ENCODE results near the gene PUSL1.

- no peak for TF ChIP-seq CTCF (IDR thresholded peaks at IDR 0.05)
- TF ChIP-seq POLR2A (IDR thresholded peaks at IDR 0.05) = no peak
Observed at GRCh38 chr1:1357871-1358432, 49.6 kb downstream of the PUSL1 start.

Measured in stomach (tissue), 4 donors.